Lung (tissue), 12 donors: ENCODE results near the gene STAB1. TPM values are rescaled to one million over a fixed set of nuclear protein-coding genes. Genes with fewer than 3 reads are reported as not detected.

Experiments
- ATAC-seq: fragments of 200-7000 bp; cut with Tn5 transposase; one replicate; pipeline ENCODE4 v1.9.1; 2020; ENCODE audit warnings: moderate number of reproducible peaks; ENCODE audit not compliant: insufficient read depth, low FRiP score
- DNase-seq, 3 donors: peaks; one replicate each; pipeline ENCODE4 v3.0.0-alpha.2; 2013 to 2017
- H3K27ac ChIP-seq, 2 donors: one replicate each; pipeline ENCODE4 v1.5.1; 2013; ENCODE audit warnings: mild to moderate bottlenecking in 2 of 2, moderate library complexity in 2 of 2, control low read depth in 1 of 2, inconsistent platforms in 1 of 2, low read depth in 1 of 2, low read length in 1 of 2
- H3K27me3 ChIP-seq, 3 donors: one replicate each; pipeline ENCODE4 v1.5.1; 2013; ENCODE audit warnings: low read length in 2 of 3; ENCODE audit not compliant: control insufficient read depth in 3 of 3, insufficient read depth in 3 of 3
- H3K36me3 ChIP-seq, 4 donors: one replicate each; pipeline ENCODE4 v1.5.1; 2013; ENCODE audit warnings: low read length in 4 of 4, mild to moderate bottlenecking in 1 of 4, moderate library complexity in 1 of 4; ENCODE audit not compliant: control insufficient read depth in 4 of 4, insufficient read depth in 4 of 4
- H3K4me1 ChIP-seq, 5 donors: one replicate each; pipeline ENCODE4 v1.5.1; 2013; ENCODE audit warnings: low read length in 5 of 5, mild to moderate bottlenecking in 2 of 5, moderate library complexity in 1 of 5; ENCODE audit not compliant: control insufficient read depth in 5 of 5, insufficient read depth in 5 of 5
- H3K4me3 ChIP-seq: one replicate; pipeline ENCODE4 v1.5.1; 2013; ENCODE audit warnings: mild to moderate bottlenecking, control low read depth, moderate library complexity
- H3K9ac ChIP-seq, 2 donors: one replicate each; pipeline ENCODE4 v1.5.1; 2013; ENCODE audit warnings: low read length in 2 of 2, control low read depth in 1 of 2; ENCODE audit not compliant: insufficient read depth in 1 of 2
- H3K9me3 ChIP-seq, 4 donors: one replicate each; pipeline ENCODE4 v1.5.1; 2013; ENCODE audit warnings: low read length in 3 of 4, mild to moderate bottlenecking in 1 of 4, moderate library complexity in 1 of 4; ENCODE audit not compliant: control insufficient read depth in 4 of 4, insufficient read depth in 3 of 4
- CTCF ChIP-seq: IDR thresholded peaks from 2 replicates; pipeline ENCODE4 v1.5.1; 2012; ENCODE audit warnings: mild to moderate bottlenecking; ENCODE audit errors: control extremely low read depth, extremely low read depth
- WGBS, 2 donors: extraction: QIAGEN DNeasy Blood & Tissue Kit; methylation state at CpG; one replicate each; pipeline ENCODE4 v1.1.7; 2013; 5-methylcytosine and 5-hydroxymethylcytosine counted together
- polyA plus RNA-seq, 2 donors: library from polyadenylated mRNA; stranded (reverse); fragments of 200-250 nt; gene quantifications; one replicate each; pipeline ENCODE4 v1.2.1, GENCODE V29; 2013
- total RNA-seq, 2 donors: library from RNA; depleted of rRNA in 1 of 2; stranded (reverse); fragments of >200 nt in 1 of 2; gene quantifications; one replicate each; pipeline ENCODE4 v1.2.1, GENCODE V29; 2014 to 2021
- donor health status: control.
- donor health status: control.
- donor health status: Bipolar disorder and iron deficiency.
- donor health status: healthy.
- donor health status: DM: yes; HTN: yes; CAD: no.

Gene STAB1
- total and polyA plus RNA-seq, 4 donors = 53.1 to 220 (median 193) TPM

- DNase-seq = no peak
- H3K27me3 ChIP-seq = no peaks in the 10 kb centered on the region
- no peak for TF ChIP-seq CTCF
- WGBS, 2 donors = 38 to 60% methylated on average over 5 of the region's 5 CpGs
- no peak overlapping the region for H3K4me3 ChIP-seq
- no peak overlapping the region for H3K27ac ChIP-seq
- no peak for ATAC-seq
- peaks cover 8 to 39% (median 16%) of the 10 kb centered on the region in 5 donors for H3K4me1 ChIP-seq
- H3K9ac ChIP-seq = no peak overlapping the region
- H3K9me3 ChIP-seq = no peaks in the 10 kb centered on the region
- H3K36me3 ChIP-seq = peaks cover 0 to 8% (median 2%) of the 10 kb centered on the region in 4 donors
Measured at GRCh38 chr3:52539010-52539653, 44.0 kb downstream of the STAB1 start.

- WGBS, 2 donors = 82 to 96% methylated on average over 2 of the region's 2 CpGs
- H3K9me3 ChIP-seq = no peaks in the 10 kb centered on the region
- no peak overlapping the region for H3K9ac ChIP-seq
- ATAC-seq (no peak), DNase-seq (no peak)
- H3K27me3 ChIP-seq = no peaks in the 10 kb centered on the region
- peaks cover 0 to 8% (median 4%) of the 10 kb centered on the region in 4 donors for H3K36me3 ChIP-seq
- H3K27ac ChIP-seq = no peak overlapping the region
- TF ChIP-seq CTCF = no peak
- H3K4me3 ChIP-seq = no peak overlapping the region
- peaks cover 4 to 19% (median 9%) of the 10 kb centered on the region in 5 donors for H3K4me1 ChIP-seq
Measured at GRCh38 chr3:52541050-52541449, 45.9 kb downstream of the STAB1 start.

- WGBS, 2 donors = 68 to 90% methylated on average over 4 of the region's 4 CpGs
- Histone ChIP-seq H3K4me1 (no peaks in the 10 kb centered on the region), H3K36me3 (peaks cover 8 to 23% (median 12%) of the 10 kb centered on the region in 4 donors), H3K9me3 (no peaks in the 10 kb centered on the region), H3K27me3 (no peaks in the 10 kb centered on the region), H3K9ac (no peak overlapping the region), H3K27ac (no peak overlapping the region), H3K4me3 (no peak overlapping the region)
- no peak for TF ChIP-seq CTCF
- ATAC-seq = no peak
- DNase-seq = no peak
Measured at GRCh38 chr3:52544937-52545336, 49.8 kb downstream of the STAB1 start.
